GM19467 (cell line): Measurements from ENCODE around the gene SMIM44.

Experiments
- ATAC-seq: cut with Tn5 transposase; IDR thresholded peaks from one replicate; pipeline ENCODE4 v1.9.1; 2021; ENCODE audit warnings: mild to moderate bottlenecking, moderate library complexity; ENCODE audit not compliant: unreplicated experiment

The SMIM44 gene

DNA sequence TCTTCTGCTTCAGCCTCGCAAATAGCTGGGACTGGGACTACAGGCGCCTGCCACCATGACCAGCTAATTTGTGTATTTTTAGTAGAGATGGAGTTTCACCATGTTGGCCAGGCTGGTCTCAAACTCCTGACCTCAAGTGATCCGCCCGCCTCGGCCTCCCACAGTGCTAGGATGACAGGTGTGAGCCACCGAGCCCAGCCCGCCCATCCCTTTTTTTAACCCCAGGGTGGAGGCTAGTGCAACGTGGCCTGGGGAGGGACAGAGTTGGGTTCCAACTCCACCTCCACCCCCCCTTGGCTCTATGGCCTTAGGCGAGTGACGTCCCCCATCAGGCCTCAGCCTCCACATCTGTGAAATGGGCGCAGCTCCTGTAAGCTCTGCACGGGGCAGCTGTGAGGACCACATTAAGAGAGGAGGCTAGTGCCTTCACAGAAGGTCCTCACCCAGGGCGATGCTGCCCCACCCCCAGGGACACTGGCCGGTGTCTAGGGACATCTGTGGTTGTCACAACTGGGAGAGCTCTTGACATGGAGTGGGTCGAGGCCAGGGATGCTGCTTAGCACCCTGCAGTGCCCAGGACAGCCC, 40.7 kb downstream of the SMIM44 start:
- ATAC-seq: no peak

GRCh38 chr19:3441986-3442329, 41.3 kb downstream of the SMIM44 start:
- ATAC-seq: no peak

GRCh38 chr19:3441089-3441985, 41.9 kb downstream of the SMIM44 start:
- ATAC-seq: no peak

GRCh38 chr19:3440082-3440481, 43.2 kb downstream of the SMIM44 start:
- ATAC-seq: no peak

- ATAC-seq: peak; percentile 85
Observed at GRCh38 chr19:3434630-3435553, 48.3 kb downstream of the SMIM44 start.

DNA sequence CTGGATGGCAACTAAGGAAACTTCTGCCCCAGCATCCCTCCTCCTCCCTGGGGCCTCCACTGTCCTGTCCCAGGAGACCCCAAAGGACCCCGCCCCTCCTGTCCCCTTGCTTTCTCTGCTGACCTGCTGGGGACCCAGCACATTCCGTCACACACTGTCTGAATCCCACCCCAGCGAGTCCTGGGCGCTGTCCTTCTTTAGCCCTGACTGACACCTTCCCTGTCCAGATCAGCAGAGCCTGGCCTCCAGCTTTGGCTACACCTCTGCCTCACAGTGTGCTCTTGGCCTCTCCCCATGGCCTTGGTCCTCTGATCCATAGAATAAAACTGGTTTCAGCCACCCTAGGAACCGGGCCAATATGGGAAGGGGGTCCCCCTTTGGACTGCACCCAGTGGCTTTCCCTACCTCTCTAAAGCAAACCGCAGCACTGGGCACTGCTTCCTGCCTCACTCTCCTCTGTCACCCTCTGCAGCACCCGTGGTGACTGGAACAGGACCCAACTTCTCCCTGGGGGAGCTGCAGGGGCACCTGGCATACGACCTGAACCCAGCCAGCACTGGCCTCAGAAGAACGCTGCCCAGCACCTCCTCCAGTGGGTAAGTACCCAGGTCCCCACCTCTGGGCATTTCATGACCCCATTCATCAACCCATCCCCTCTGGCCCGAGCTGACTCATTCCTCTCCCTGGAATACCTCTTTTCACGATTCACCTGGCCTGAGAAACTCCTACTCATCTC, 49.3 kb downstream of the SMIM44 start:
- ATAC-seq: no peak

DNA sequence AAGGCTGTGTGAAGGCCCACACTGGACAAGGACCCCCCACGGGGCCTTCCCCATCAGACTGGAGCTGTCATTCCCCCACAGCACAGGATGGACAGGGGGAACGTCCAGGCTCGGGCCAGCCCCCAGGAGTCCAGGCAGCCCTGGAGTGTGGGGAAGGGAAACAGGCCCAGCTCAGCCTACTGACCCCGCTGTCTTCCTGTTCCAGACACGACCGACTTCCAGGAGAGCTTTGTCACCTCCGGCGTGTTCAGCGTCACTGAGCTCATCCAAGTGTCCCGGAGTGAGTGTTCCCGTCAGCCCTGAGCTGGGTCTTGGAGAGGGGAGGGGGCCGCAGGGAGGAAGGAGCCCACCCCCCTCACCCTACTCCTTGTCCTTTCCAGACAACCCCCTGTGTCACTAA, 49.9 kb downstream of the SMIM44 start:
- ATAC-seq: no peak
